ENCODE measurements around the gene AMY2B. TPM values are rescaled to one million over a fixed set of nuclear protein-coding genes. Genes with fewer than 3 reads are reported as not detected.

AMY2B gene
- total RNA-seq, 2 donors from 2014 or later: 16.9 to 17.1 TPM

DNA sequence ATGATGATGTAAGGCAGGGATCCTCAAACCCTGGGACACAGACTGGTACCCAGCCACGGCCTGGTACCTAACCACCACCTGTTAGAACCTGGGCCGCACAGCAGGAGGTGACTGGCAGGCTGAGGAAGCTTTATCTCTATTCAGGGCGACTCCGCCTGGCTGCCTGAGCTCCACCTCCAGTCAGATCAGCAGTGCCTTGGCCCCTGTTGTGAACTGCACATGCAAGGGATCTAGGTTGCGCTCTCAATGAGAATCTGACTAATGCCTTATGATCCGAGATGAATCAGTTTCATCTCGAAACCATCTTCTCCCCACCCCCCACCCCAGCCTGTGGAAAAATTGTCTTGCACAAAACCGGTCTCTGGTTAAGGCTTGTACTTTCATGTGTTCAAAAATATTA is 41.6 kb upstream of the AMY2B start:
- no peak overlapping the region for H3K4me3 ChIP-seq
- TF ChIP-seq, protein P1, sequence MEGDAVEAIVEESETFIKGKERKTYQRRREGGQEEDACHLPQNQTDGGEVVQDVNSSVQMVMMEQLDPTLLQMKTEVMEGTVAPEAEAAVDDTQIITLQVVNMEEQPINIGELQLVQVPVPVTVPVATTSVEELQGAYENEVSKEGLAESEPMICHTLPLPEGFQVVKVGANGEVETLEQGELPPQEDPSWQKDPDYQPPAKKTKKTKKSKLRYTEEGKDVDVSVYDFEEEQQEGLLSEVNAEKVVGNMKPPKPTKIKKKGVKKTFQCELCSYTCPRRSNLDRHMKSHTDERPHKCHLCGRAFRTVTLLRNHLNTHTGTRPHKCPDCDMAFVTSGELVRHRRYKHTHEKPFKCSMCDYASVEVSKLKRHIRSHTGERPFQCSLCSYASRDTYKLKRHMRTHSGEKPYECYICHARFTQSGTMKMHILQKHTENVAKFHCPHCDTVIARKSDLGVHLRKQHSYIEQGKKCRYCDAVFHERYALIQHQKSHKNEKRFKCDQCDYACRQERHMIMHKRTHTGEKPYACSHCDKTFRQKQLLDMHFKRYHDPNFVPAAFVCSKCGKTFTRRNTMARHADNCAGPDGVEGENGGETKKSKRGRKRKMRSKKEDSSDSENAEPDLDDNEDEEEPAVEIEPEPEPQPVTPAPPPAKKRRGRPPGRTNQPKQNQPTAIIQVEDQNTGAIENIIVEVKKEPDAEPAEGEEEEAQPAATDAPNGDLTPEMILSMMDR (IDR thresholded peaks at IDR 0.05): no peak
- no peak for DNase-seq (ENCODE audit: low spot score)
- peaks cover 27 to 29% of the 10 kb centered on the region in 2 donors for H3K4me1 ChIP-seq (ENCODE audit: control insufficient read depth in 1 of 2, low read depth in 2 of 2)
- H3K27me3 ChIP-seq (replicated peaks; ENCODE audit: insufficient read depth): no peaks in the 10 kb centered on the region
- H3K9me3 ChIP-seq: no peaks in the 10 kb centered on the region
- H3K27ac ChIP-seq: no peak overlapping the region
- no peak for ATAC-seq (ENCODE audit: insufficient number of reproducible peaks, low FRiP score, low read depth)
- no peaks in the 10 kb centered on the region for H3K36me3 ChIP-seq

DNA sequence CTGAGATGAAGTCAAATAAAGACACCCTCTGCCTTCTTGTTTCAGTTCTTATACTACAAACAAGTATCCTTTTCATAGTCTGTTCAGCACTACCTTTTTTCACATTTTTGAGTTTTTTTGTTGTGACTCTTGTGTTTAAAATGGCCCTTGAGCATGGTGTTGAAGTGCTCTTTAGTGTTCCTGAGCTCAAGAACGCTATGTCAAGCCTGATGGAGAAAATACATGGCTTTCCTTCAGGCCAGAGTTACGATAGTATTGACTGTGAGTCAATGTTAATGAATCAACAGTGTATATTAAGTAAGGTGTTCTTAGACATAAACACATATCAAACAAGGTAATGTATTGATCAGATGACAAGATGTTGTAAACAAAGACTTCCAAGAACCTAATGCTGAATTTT is 33.2 kb upstream of the AMY2B start:
- Histone ChIP-seq H3K4me1 (ENCODE audit: control insufficient read depth in 1 of 2, low read depth in 2 of 2) (no peaks in the 10 kb centered on the region), H3K9me3 (no peaks in the 10 kb centered on the region), H3K27me3 (replicated peaks; ENCODE audit: insufficient read depth) (no peaks in the 10 kb centered on the region), H3K27ac (no peak overlapping the region), H3K4me3 (no peak overlapping the region), H3K36me3 (peaks cover 37% of the 10 kb centered on the region)
- TF ChIP-seq, protein P1 (IDR thresholded peaks at IDR 0.05): no peak
- no peak for DNase-seq (ENCODE audit: low spot score)
- ATAC-seq (ENCODE audit: insufficient number of reproducible peaks, low FRiP score, low read depth): no peak

DNA sequence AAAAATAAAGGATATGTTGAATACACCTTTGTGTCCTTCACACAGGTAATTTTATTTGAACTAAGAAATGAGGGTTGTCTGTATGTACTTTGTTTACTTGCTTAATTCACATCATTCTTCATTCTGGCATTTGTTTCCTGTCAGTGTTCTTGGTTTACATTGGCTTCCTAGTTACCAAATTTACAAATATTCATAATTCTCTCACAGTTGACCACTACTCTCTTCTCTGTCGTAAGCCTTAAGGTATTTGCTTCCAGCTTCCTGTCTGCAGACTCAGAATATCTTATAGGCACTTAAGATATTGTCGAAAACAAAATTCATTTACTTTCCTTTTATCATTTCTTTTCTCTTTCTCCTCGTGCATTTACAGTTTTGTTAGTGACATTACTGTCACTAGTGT is 30.0 kb upstream of the AMY2B start:
- no peaks in the 10 kb centered on the region for H3K27me3 ChIP-seq (replicated peaks; ENCODE audit: insufficient read depth)
- H3K9me3 ChIP-seq: no peaks in the 10 kb centered on the region
- H3K4me1 ChIP-seq (ENCODE audit: control insufficient read depth in 1 of 2, low read depth in 2 of 2): no peaks in the 10 kb centered on the region
- H3K27ac ChIP-seq: no peak overlapping the region
- DNase-seq (ENCODE audit: low spot score) (no peak), ATAC-seq (ENCODE audit: insufficient number of reproducible peaks, low FRiP score, low read depth) (no peak)
- TF ChIP-seq, protein P1 (IDR thresholded peaks at IDR 0.05): no peak
- H3K36me3 ChIP-seq: peaks cover 46% of the 10 kb centered on the region
- no peak overlapping the region for H3K4me3 ChIP-seq

DNA sequence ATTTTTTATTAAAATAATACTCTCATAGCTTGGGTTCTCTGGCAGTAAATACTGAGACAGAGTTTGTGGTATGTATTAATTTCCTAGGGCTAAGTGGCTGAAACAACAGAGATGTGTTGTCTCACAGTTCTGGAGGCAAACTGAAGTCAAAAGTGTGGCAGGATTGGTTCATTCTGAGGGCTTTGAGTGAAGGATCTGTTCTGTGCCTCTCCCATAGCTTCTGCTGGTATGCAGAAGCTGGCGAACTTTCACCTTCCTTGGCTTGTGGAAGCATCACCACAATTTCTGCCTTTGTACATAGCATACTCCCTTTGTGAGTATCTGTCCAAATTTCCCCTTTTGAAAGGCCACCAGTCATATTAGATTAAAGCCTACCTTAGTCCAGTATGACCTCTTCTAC is 24.9 kb upstream of the AMY2B start:
- peaks cover 36% of the 10 kb centered on the region for H3K36me3 ChIP-seq
- no peaks in the 10 kb centered on the region for H3K9me3 ChIP-seq
- TF ChIP-seq, protein P1 (IDR thresholded peaks at IDR 0.05): no peak
- no peak for ATAC-seq (ENCODE audit: insufficient number of reproducible peaks, low FRiP score, low read depth)
- H3K27ac ChIP-seq: no peak overlapping the region
- no peaks in the 10 kb centered on the region for H3K27me3 ChIP-seq (replicated peaks; ENCODE audit: insufficient read depth)
- DNase-seq (ENCODE audit: low spot score): no peak
- no peak overlapping the region for H3K4me3 ChIP-seq
- no peaks in the 10 kb centered on the region for H3K4me1 ChIP-seq (ENCODE audit: control insufficient read depth in 1 of 2, low read depth in 2 of 2)

DNA sequence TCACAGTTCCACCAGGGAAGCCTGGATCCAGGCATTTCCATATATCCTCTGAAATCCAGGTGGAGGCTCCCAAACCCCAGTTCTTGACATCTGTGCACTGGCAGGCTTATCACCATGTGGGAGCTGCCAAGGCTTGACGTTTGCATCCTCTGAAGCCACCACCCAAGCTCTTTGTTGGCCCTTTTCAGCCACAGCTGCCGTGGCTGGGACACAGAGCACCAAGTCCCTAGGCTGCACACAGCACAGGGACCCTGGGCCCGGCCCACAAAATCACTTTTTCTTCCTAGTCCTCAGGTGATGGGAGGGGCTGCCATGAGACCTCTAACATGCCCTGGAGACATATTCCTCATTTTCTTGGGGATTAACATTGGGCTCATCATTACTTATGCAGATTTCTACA is 23.5 kb upstream of the AMY2B start:
- TF ChIP-seq, protein P1 (IDR thresholded peaks at IDR 0.05): no peak
- H3K9me3 ChIP-seq: no peaks in the 10 kb centered on the region
- H3K27me3 ChIP-seq (replicated peaks; ENCODE audit: insufficient read depth): no peaks in the 10 kb centered on the region
- H3K4me1 ChIP-seq (ENCODE audit: control insufficient read depth in 1 of 2, low read depth in 2 of 2): no peaks in the 10 kb centered on the region
- H3K4me3 ChIP-seq: no peak overlapping the region
- DNase-seq (ENCODE audit: low spot score) (no peak), ATAC-seq (ENCODE audit: insufficient number of reproducible peaks, low FRiP score, low read depth) (no peak)
- H3K36me3 ChIP-seq: peaks cover 36% of the 10 kb centered on the region
- H3K27ac ChIP-seq: no peak overlapping the region
